Endodermal cell (in vitro differentiated cells): ENCODE measurements around the gene RTBDN. TPM values are rescaled to one million over a fixed set of nuclear protein-coding genes. Genes with fewer than 3 reads are reported as not detected.
A peak's percentile ranks its signal among the peaks of the same experiment; 100 is the strongest.
"Not testable (repeated sequence)": the region's sequence is repeated elsewhere in the genome, so short reads cannot be mapped to it uniquely, and the experiment has no call there.

Source experiments
- DNase-seq: peaks from one replicate; pipeline ENCODE4 v3.0.0-alpha.2; 2017
- H3K27ac ChIP-seq: 2 replicates; pipeline ENCODE4 v1.5.1; 2013; ENCODE audit warnings: mild to moderate bottlenecking, low read depth, low read length, moderate library complexity
- H3K27me3 ChIP-seq: 2 replicates; pipeline ENCODE4 v1.6.1; 2013; ENCODE audit warnings: mild to moderate bottlenecking, low read length, moderate library complexity; ENCODE audit not compliant: insufficient read depth, control insufficient read depth, poor library complexity, severe bottlenecking
- H3K36me3 ChIP-seq: 2 replicates; pipeline ENCODE4 v1.7.0; 2013; ENCODE audit warnings: mild to moderate bottlenecking, low read length, moderate library complexity; ENCODE audit not compliant: control insufficient read depth, insufficient read depth
- H3K4me1 ChIP-seq: one replicate; pipeline ENCODE4 v1.7.0; 2013; ENCODE audit warnings: low read length; ENCODE audit not compliant: control insufficient read depth, insufficient read depth
- H3K4me3 ChIP-seq: 2 replicates; pipeline ENCODE4 v1.5.1; 2013; ENCODE audit warnings: mild to moderate bottlenecking, low read length, moderate library complexity
- H3K9ac ChIP-seq: 2 replicates; pipeline ENCODE4 v1.6.1; 2013; ENCODE audit warnings: mild to moderate bottlenecking, low read length, moderate library complexity; ENCODE audit not compliant: poor library complexity, severe bottlenecking; ENCODE audit errors: extremely low read depth
- H3K9me3 ChIP-seq: 2 replicates; pipeline ENCODE4 v1.6.1; 2013; ENCODE audit warnings: mild to moderate bottlenecking, low read length, moderate library complexity; ENCODE audit not compliant: control insufficient read depth
- H3K27ac Mint-ChIP-seq: 2 replicates; pipeline ENCODE4 v1.8.0; 2020; ENCODE audit warnings: mixed read lengths
- H3K27me3 Mint-ChIP-seq: 2 replicates; pipeline ENCODE4 v1.8.0; 2021; ENCODE audit warnings: mild to moderate bottlenecking, mixed read lengths; ENCODE audit not compliant: insufficient read depth
- H3K36me3 Mint-ChIP-seq: 2 replicates; pipeline ENCODE4 v1.8.0; 2020; ENCODE audit warnings: low read depth, mixed read lengths
- H3K4me1 Mint-ChIP-seq: 2 replicates; pipeline ENCODE4 v1.8.0; 2020; ENCODE audit warnings: mixed read lengths
- H3K4me3 Mint-ChIP-seq: 2 replicates; pipeline ENCODE4 v1.8.0; 2020; ENCODE audit warnings: mild to moderate bottlenecking, moderate library complexity, mixed read lengths
- H3K9me3 Mint-ChIP-seq: 2 replicates; pipeline ENCODE4 v1.8.0; 2020; ENCODE audit warnings: mild to moderate bottlenecking, mixed read lengths
- CTCF ChIP-seq: fragments of 200-600 bp; sonication (generic); conservative IDR thresholded peaks from 2 replicates; pipeline ENCODE4 v1.5.0; 2021; ENCODE audit warnings: antibody characterized with exemption, mild to moderate bottlenecking
- WGBS, 2 experiments: methylation state at CpG; one replicate each; pipeline versions ENCODE4 v1.1.5 to v1.1.7; 2013; ENCODE audit warnings: missing lambda C conversion rate in 2 of 2, mixed read lengths in 1 of 2; ENCODE audit not compliant: insufficient coverage in 1 of 2, insufficient read length in 1 of 2; 5-methylcytosine and 5-hydroxymethylcytosine counted together
- total RNA-seq, 2 donors: library from RNA; stranded (reverse); fragmentation: NEBNext Ultra II Directional in 1 of 2; extraction: Animal tissue kit (Norgen Biotek cat#: 25700) in 1 of 2; gene quantifications; 2 replicates in 1 of 2; 3 replicates in 1 of 2; pipeline ENCODE4 v1.2.1, GENCODE V29; 2021

The RTBDN gene
- total RNA-seq, 2 donors from 2014 or later: 0.68 to 1.7 TPM

- 10 to 16% methylated on average over 25 to 46 of the region's 46 CpGs for WGBS, 2 experiments
- peaks cover 6% of the 10 kb centered on the region for H3K4me1 Mint-ChIP-seq
- Histone ChIP-seq H3K27me3 (peaks cover 16% of the 10 kb centered on the region), H3K9ac (peak overlapping the region; percentile 25), H3K36me3 (no peaks in the 10 kb centered on the region), H3K4me1 (no peaks in the 10 kb centered on the region), H3K27ac (no peak overlapping the region), H3K9me3 (no peaks in the 10 kb centered on the region), H3K4me3 (peak overlapping the region; percentile 65)
- H3K4me3 Mint-ChIP-seq: peak overlapping the region; percentile 41
- peaks cover 3% of the 10 kb centered on the region for H3K9me3 Mint-ChIP-seq
- DNase-seq: peak; percentile 97
- peaks cover 41% of the 10 kb centered on the region for H3K27me3 Mint-ChIP-seq
- H3K36me3 Mint-ChIP-seq: no peaks in the 10 kb centered on the region
- H3K27ac Mint-ChIP-seq: peak overlapping the region; percentile 75
- TF ChIP-seq CTCF: peak; percentile 93
Measured at GRCh38 chr19:12825254-12826131, 8.9 kb downstream of the RTBDN start.

- Mint-ChIP-seq H3K9me3 (peaks cover 3% of the 10 kb centered on the region), H3K27ac (no peak overlapping the region), H3K36me3 (no peaks in the 10 kb centered on the region), H3K27me3 (peaks cover 13% of the 10 kb centered on the region), H3K4me1 (peaks cover 4% of the 10 kb centered on the region), H3K4me3 (no peak overlapping the region)
- Histone ChIP-seq H3K4me1 (no peaks in the 10 kb centered on the region), H3K9ac (no peak overlapping the region), H3K4me3 (no peak overlapping the region), H3K36me3 (no peaks in the 10 kb centered on the region), H3K9me3 (no peaks in the 10 kb centered on the region), H3K27ac (no peak overlapping the region), H3K27me3 (no peaks in the 10 kb centered on the region)
- no peak for TF ChIP-seq CTCF
- DNase-seq: no peak
- 78 to 90% methylated on average over 1 to 2 of the region's 2 CpGs for whole genome bisulfite sequencing, 2 experiments
Measured at GRCh38 chr19:12821761-12822160, 12.6 kb downstream of the RTBDN start.

- H3K36me3 ChIP-seq: peaks cover 17% of the 10 kb centered on the region
- 96 to 100% methylated on average over 7 to 9 of the region's 11 CpGs for WGBS, 2 experiments
- not testable (repeated sequence) for H3K27ac Mint-ChIP-seq
Measured at GRCh38 chr19:12817810-12818209, 16.6 kb downstream of the RTBDN start.

GRCh38 chr19:12817188-12817587 is 17.2 kb downstream of the RTBDN start:
- 89 to 100% methylated on average over 4 to 6 of the region's 6 CpGs for WGBS, 2 experiments

More at GRCh38 chr19:12817810-12818209, 16.6 kb downstream of the RTBDN start:
- H3K4me1 ChIP-seq, H3K4me3 ChIP-seq, H3K27me3 Mint-ChIP-seq, H3K9ac ChIP-seq, H3K9me3 Mint-ChIP-seq, H3K27me3 ChIP-seq, H3K4me1 Mint-ChIP-seq, H3K9me3 ChIP-seq, H3K4me3 Mint-ChIP-seq, DNase-seq, H3K27ac ChIP-seq: not testable (repeated sequence)
- peaks cover 22% of the 10 kb centered on the region for H3K36me3 Mint-ChIP-seq

More at GRCh38 chr19:12817188-12817587, 17.2 kb downstream of the RTBDN start:
- H3K9me3 ChIP-seq, H3K4me3 Mint-ChIP-seq, H3K4me3 ChIP-seq, H3K9me3 Mint-ChIP-seq, H3K27me3 ChIP-seq, H3K27ac Mint-ChIP-seq, H3K4me1 Mint-ChIP-seq, H3K4me1 ChIP-seq, H3K9ac ChIP-seq, H3K27me3 Mint-ChIP-seq, DNase-seq, H3K27ac ChIP-seq: not testable (repeated sequence)
- peaks cover 17% of the 10 kb centered on the region for H3K36me3 ChIP-seq
- H3K36me3 Mint-ChIP-seq: peaks cover 24% of the 10 kb centered on the region
